Putamen (tissue), 1 donor: ENCODE results near the gene ACVR1.

Experiments
- DNase-seq: peaks from one replicate; pipeline ENCODE4 v3.0.0-alpha.2; 2016; ENCODE audit warnings: low spot score

Gene ACVR1

DNA sequence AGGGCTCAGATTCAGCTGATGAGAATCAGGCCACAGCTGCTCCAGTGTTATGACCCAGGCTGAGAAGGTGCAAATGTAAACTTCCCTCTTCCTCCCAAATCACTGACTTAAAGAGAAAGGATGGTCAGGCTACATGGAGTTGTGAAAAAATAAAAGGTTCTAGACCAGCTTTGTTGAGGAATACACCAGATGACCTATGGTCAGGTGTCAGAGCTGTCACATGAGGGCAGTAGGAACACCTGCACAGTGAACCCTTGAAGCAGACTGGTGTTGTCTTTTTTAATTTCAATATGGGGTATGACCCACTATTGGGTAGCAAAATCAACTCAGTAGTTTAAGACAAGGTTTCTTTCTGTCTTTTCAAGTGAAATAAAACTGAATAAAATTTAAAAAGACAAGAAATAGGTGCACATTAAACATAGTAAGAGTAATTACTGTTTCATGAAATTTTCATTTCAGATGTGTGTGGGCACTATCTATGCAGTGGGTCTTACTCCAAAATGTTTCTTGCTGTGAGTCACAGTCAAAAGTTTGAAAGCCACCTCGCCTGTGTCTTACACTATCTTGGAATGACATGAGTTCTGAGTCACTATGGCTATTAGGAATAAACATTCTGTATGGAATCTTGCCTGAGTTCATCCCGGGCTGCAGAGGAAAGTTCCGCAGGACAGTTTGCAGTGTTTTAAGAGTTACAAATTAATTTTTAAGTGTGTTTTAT is 83.6 kb downstream of the ACVR1 start:
- no peak for DNase-seq

DNA sequence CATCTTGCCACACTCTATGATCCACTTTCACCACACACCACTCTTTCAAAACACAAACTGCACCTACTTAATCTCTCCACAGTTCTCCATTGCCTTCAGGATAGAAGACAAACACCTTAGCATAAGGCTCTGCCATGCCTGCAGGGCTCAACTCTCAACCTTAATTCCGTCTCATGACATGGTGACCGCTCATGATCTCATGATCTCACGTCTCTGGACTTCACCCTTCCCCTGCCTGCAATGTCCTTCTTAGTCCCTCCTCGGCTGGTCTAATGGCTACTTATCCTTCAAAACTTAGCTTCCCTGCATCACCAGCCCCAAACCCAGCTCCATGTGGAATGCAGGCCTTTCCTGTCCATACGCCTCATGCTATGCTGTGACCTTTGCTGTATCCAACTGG is 85.3 kb downstream of the ACVR1 start:
- DNase-seq, result no peak

DNA sequence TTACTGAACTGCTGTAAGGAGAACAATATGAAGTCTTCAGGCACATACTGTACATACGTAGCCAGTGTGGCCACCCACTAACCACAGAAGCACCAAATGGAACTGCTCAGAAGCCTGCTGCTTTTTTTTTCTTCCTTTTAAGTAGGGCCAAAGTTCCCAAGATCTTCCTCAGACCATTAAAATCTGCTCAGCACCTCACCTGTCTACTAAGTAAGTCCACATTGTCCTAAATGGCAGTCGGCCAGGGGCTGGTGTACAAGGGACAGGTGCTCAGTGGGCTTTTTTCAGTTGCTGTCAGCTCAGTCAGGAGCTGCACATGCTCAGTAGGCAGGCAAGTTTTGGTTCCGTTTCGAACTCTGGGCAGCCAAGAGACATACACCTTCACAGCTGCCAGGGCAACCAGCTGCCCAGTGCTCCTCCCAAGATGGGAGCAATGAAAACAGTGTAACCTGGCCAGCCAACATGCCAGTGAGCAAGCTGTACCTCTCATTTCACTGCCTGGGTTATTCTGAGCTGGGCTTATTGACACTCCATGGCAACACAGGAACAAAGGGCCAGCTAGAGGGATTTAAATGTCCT is 86.1 kb downstream of the ACVR1 start:
- DNase-seq, result no peak

DNA sequence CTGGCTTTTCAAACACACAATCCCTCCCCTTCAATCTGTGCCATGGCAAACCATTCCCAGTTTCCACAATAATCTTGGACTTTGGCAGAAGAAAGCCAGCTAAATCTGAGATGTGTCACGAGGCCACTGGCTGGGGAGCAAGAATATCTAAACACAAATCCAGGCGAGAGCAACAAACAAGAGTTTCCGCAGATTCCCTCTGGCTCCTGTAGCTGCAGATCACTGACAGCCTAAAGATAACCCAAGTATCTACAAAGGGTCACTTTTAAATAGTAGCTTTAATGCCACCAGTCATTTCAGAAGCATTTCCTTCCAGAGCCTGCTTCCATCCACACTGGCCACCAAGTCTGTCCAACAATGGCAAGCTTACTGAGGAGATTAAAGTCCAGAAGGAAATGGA is 86.9 kb downstream of the ACVR1 start:
- DNase-seq, result no peak

DNA sequence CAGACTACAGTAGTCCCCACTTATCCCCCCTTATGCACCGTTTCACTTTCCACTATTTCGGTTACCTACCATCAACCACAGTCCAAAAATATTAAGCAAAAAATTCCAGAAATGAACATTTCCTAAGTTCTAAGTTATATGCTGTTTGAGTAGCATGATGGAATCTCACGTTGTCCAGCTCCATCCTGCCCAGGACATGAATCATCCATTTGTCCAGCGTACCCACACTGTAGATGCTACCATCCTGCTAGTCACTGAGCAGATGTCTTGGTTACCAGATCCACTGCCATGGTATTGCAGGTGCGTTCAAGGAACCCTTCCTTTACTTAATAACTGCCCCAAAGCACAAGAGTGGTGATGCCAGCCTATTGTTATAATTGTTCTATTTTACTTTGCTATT is 87.9 kb downstream of the ACVR1 start:
- DNase-seq, result no peak

DNA sequence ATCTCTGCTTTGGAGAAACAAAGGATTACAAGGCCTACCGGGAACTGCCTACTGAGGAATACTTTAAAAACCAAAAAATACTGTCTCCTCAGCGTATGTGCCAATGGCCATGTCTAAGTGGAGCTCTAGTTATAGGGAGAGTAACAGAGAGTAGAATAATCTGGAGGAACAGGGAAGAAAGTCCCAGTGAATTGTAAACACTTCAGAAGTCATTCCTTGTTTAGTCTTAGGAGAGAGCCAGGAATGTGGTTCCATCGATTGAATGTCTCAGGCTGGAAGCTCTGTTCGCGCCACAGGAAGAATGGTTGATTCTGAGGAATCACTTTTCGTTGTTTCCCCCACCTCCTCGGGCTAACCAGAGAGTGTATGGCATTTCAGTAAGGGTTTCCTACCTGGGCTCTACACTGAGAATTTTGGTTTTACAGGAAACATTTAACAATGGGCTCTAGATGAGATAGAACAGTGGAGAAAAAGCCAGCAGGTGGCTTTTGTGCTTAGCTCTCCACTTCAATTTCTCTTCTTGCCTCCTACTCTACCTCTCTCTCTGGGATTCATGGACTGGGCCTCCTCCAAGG is 88.7 kb downstream of the ACVR1 start:
- no peak for DNase-seq

DNA sequence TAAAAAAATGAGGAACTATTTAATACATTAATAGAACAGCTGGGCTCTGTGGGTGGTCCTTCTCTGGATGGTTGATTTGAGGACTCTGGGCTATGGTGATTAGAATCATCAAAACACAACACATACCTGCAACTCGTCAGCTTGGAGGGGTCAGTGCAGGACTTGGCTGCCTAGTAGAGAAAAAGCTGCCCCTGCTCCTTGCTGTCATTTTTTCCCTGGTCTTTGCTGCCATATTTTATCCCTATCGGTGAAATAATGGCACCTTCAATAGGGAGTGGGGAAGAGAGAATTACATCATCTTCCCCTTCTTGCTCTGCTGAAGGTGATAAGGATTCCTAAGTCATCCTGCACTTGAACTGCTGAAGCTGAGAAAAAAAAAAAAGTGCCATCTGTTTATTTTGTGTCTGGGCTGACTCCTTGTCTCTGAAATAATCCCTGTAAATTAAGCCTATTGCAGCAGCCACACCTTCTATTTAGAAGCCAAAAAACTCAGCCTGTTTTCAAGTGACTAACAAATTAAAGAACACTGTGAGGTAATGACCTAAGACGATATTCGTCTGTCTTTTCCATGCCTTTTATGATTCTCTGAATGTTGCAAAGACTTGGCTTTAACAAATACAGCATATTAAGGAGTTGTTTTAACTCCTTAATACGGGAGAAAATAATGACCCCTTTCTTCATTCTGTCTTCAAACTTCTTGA is 89.3 kb downstream of the ACVR1 start:
- DNase-seq, result no peak

DNA sequence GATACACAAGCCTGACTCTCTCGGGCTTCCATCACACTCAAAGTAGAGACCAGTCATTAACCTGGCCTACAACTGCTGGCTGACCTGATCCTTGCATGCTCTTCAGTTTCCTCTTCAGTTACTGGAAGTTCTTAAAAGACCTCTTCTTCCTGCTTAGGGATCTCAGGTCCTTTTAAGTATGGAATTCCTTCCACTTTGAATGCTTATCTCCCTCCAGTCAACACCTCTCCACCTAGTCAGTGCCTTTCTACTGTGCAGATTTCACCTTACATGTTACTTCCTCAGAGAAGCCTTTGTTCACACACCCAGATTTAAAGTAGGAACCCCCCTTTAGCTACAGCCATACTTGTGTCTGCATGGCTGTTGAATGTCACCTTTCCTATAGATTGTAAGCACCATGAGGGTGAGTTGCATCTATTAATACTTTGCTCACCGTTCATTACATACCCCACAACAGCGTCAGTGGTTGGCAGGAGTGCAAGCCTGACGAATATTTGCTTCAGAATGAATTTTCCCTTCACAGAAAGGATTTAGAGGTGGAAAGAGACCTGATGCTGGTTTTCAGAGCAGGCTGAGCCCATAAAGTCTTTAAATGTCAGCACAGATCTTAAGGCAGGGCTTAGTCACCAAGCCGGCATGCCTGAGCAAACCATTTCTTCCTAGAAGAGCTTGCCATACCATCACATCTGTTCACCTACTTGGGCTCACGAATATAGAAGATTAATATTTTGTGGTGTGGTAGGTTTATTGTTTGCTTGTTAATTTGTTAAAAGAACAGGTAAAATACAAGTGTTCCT is 90.1 kb downstream of the ACVR1 start:
- no peak for DNase-seq

DNA sequence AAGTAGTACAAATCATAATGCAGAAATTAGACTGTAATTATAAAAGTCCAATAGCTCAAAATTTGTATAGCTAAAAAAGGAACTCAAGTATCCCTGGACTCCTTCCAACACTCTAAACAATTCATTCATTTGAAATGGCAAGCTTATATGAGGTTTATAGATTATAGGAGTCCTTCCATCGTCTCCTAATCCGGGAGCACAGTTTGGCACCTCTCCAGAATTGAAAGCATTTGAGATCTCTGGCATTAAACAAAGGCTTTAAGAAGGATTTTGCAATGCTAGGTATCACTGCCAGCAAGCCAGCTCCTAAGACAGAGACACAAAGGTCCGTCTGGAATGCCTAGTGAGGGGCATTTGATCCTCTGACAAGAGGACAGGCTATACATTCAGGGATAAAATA is 90.9 kb downstream of the ACVR1 start:
- DNase-seq, result no peak

DNA sequence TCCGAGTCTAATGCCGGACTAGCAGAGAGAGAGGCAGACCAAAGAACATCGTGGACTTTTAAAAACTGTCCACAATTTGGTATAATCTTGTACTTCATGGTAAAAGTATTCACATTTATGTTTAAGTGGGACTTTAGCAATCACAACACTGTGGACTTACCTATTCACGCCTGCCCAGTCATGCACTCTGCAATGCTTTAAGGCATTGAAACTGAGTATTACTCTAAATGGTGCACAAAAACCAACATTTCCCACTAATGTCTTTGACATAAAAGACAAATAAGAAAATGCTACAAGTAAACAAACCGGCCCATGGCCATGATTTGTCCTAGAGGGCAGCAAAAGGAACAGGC is 91.3 kb downstream of the ACVR1 start:
- no peak for DNase-seq

DNA sequence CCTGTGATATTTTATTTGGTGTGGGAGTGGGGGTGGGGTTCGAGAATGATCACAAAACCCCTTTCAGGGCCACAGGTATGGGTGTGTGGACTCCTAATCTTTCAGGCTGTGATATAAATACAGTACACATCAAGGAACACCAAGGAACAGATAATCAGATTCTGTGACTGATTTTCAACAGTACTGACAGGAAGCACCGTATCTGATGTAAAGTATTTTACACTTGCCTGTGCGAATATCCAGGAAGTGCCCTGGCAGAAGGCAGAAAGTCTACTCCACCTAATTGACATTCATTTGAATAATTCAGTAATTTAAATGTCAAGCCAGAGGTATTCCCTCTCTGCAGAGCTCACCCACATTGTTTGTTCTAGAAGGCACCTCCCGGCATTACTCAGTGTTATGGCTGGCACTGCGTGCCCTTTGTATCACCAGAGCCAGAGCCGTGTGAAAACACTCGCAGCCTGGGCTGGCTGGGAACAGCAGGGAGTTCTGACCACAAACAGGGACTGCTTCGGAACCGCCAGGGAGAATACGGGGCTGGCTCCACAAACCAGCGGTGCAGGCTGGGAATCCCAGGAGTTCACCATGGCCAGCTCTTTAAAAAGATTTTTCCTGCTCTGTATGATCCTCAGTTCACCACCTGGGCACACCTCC is 91.8 kb downstream of the ACVR1 start:
- no peak for DNase-seq

DNA sequence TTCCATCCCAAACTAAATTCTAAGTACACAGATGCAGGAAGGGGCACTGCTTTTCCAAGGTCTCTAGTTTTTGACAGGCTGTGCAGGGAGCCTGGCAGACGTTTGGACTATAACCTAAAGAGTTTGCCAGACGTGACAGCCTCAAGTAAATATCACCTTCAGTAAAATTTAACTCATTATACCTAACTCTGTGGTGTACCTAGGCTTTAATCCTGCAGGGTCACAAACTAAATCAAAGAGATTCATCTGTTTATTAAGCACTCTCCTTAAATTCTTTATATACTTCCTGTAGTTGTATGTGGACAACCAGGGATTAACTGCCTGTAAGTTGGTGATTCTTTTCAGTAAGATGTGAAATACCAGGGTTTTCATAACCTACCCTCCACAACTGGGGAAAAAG is 92.9 kb downstream of the ACVR1 start:
- no peak for DNase-seq

DNA sequence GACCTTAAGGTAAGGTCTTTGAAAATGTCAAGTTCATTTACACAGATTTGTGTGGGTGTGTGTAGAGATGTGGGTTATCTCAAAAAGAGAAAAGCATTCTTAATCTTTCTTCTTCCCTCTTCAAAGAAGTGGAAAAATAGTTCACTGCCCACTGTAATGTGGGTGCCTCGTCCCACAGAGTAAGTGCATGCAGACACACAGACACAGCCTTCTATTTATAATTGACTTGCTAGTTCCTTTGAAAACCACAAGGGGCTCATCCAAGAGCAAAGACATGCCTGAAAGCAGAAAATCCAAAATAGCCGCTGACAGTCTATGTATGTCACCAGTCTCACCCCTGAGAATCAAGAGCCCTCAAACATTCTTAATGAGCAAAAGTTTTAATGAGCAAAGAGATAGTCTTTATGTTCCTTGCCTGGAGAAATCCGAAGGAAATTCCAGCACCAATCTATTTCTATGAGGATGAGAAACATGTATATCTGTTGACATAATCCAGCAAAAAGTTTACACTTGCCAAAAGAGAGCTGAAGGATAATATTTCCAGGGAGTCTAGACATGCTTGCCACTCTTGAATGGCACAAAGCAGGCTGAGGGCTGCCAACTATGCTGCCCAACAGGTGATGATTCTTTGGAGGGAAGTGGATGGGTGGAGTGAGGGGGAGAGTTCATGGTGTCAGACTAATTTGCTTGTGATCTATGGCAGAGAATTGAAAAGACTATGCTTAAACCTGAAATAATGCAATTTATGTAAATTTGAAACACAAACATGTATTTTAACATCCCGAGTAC is 93.9 kb downstream of the ACVR1 start:
- no peak for DNase-seq

DNA sequence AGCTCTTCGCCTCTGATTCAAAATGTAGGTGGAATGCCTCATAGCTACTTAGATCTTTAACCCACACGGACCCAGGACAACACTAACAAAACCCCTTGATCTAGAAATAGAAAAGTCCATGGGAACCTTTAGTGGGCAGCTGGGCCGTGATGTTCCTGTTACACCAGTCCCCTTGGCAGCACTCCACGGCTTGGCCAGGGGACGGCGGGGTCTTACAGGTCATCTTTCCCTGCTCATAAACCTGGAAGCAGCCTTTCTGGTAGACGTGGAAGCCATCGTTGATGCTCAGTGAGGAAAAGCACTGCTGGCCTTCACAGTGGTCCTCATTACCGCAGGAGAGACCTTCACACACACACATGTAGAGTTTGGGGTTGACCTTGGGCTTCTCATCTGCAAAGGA is 95.9 kb downstream of the ACVR1 start:
- no peak for DNase-seq

DNA sequence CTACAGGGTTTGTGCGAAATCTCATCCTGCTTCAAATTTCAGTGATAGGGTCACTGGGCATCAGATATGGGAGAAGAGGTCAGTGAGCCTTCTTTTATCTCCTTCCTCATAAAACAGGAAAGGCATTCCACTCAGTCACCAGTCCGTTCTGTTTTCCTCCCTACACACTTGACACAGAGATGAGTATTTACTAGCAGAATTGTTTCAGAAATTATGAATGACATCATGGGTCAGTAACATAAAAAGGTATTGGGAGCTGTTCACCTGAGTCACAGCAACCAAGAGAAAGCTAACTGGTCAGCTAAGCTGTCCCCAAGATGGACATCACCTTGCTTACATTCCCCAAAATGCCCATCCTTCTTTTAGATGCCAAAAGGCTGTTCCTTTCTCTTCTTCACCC is 96.3 kb downstream of the ACVR1 start:
- no peak for DNase-seq

DNA sequence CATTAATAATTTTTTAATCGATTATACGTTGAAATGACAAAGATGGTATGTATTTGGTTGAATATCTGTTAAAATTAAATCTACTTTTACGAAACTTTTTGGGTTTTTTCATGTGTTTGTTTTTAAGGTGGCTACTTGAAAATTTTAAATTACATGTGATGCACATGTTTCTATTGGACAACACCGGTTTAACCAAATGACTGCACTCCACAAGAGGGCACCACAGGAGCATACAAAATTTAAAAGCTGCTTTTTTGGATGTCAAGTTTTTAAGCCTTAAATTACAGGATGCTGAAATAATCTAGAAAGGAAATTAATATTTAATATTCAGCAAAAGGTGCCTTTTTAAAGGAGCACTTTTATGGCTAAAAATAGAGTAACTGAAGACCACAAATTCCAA is 98.7 kb downstream of the ACVR1 start:
- DNase-seq, result peak; percentile 34

DNA sequence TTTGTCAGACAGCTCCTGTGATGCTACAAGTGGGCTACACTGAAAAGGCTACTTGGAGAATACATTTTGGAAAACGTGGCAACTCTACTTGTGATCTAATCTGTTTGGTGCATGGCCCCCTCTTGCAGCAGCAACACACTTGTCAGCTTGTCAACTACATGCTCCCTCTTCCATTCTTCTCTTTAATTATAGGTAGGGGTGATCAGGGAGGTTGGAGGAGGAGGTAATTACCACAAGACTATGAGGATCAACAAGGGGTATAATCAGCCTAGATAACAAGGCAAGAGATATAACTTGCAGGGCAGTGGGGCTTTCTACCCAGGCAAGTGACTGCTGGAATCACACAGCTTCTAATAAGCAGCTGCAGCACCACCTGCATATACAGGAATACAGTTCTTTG is 104.9 kb downstream of the ACVR1 start:
- no peak for DNase-seq

DNA sequence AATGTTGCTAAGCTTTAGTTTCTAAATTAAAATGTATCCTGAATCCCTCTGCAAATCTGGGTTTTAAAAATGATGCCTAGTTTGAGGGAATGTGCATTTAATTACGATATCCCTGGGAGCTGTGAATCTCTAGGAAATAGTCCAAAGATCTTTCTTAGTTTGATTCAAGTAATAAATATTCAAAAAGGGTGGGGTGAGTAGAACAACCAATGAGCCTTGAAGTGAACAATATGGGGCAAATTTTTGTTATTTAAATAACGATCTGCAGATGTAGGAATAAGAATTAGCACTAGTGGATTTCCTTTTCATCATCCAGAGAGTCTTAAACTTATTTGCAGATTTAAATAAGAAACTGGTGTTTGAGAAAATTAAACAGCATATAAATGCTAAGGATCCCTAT is 106.3 kb downstream of the ACVR1 start:
- DNase-seq, result no peak

DNA sequence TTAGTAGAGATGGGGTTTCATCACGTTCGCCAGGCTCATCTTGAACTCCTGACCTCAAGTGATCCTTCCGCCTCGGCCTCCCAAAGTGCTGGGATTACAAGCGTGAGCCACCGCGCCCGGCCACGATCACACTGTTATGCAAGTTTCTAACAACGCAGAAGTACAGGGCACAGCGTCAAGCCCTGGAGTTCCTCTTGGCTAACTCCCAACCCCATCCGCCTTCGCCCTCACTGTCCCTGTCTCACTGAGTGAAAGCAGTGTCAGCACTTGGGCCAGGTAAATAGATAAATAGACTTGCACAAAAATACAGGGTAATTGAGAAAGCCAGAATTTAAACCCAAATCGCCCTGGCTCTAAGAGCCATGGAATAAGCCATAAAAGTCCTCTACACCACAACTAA is 111.7 kb downstream of the ACVR1 start:
- no peak for DNase-seq

DNA sequence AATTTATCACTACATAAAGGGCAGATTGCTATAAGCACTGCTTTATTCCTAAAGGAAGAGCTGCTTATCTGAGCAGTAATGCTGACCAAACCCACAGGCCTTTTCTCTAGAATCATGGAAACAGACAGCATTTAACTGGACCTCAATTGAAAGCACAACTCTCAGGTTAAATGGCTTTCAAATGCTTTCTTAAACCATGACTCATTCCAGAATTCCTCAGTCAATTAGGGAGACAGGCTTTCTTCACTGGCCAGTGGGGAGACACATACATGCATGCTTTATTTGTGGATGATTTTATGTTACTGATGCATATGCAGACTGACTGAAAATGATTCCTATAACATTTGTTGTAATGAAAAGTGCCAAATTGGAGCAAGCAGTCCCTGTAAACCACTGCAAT is 114.6 kb downstream of the ACVR1 start:
- DNase-seq, result no peak

DNA sequence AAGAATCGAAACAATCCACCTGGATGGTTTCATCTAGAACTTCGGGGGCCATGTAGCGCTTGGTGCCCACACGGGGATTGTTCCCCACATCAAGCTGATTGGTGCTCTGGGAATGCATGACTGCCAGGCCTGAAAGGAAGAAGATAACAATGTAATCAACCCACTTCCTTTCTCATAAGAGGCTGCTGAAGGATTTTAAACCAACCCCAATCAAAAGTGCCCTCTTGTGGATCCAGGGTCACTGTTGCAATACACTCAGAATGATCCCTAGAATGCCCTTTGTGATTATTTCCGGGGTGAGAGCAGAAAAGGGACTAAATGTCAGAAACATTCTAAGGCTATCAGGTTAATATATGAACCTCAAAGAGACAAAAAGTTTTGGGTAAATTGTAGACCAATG is 115.2 kb downstream of the ACVR1 start:
- no peak for DNase-seq
